K562 (cell line): ENCODE data around the gene C21orf58. TPM values are rescaled to one million over a fixed set of nuclear protein-coding genes. Genes with fewer than 3 reads are reported as not detected.

ENCODE experiments used
- polyA plus RNA-seq, 8 experiments: library from polyadenylated mRNA; depleted of rRNA in 4 of 8; stranded (reverse) in 5 of 8; unstranded in 3 of 8; fragments of >200 nt; fragmentation: Nextera tagmentation in 2 of 8; fragmentation: Illumina TruSeq in 1 of 8; extraction: Ambion mirVana in 2 of 8; extraction: Trizol in 1 of 8; gene quantifications; 2 replicates each; pipeline versions ENCODE4 v1.2.1 to v1.2.3, GENCODE V29; 2011 to 2014; ENCODE audit warnings: inconsistent platforms in 1 of 8, missing spikeins in 1 of 8
- total RNA-seq, 7 experiments: library from RNA; depleted of rRNA in 6 of 7; stranded (reverse); fragments of >200 nt in 6 of 7; fragmentation: Illumina TruSeq in 2 of 7; extraction: Trizol in 2 of 7; gene quantifications; 2 replicates each; pipeline versions ENCODE4 v1.2.1 to v1.2.3, GENCODE V29; 2011 to 2021; ENCODE audit warnings: low replicate concordance in 1 of 7
- TF ChIP-seq, protein P1 (sequence below): fragments of 200-600 bp; sonication (generic); IDR thresholded peaks from one replicate; pipeline ENCODE4 v1.6.1; 2012; ENCODE audit warnings: mild to moderate bottlenecking, low read depth, low read length, inconsistent platforms

The C21orf58 gene
- total and polyA plus RNA-seq, 9 of the 15 experiments (the other 6 are each of a cell fraction or from before 2014, with no cell fraction given), result 1.2 to 30.5 (median 12.4) TPM

DNA sequence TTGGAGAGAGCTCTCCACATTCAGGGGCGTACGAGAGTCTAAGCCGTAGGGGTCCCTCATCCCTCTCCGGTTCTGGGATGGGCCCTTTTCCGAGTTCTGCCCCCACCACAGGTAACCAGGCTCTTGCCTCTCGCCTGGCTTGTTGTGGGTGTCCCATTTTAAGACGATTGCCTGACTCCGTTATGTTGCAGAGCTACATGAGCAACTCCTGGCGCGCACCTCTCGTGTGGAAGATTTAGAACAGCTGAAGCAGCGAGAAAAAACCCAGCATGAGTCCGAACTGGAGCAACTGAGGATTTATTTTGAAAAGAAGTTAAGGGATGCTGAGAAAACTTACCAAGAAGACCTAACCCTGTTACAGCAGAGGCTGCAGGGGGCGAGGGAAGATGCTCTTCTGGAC lies 29.2 kb upstream of the C21orf58 start (continued):
- TF ChIP-seq, protein P1, sequence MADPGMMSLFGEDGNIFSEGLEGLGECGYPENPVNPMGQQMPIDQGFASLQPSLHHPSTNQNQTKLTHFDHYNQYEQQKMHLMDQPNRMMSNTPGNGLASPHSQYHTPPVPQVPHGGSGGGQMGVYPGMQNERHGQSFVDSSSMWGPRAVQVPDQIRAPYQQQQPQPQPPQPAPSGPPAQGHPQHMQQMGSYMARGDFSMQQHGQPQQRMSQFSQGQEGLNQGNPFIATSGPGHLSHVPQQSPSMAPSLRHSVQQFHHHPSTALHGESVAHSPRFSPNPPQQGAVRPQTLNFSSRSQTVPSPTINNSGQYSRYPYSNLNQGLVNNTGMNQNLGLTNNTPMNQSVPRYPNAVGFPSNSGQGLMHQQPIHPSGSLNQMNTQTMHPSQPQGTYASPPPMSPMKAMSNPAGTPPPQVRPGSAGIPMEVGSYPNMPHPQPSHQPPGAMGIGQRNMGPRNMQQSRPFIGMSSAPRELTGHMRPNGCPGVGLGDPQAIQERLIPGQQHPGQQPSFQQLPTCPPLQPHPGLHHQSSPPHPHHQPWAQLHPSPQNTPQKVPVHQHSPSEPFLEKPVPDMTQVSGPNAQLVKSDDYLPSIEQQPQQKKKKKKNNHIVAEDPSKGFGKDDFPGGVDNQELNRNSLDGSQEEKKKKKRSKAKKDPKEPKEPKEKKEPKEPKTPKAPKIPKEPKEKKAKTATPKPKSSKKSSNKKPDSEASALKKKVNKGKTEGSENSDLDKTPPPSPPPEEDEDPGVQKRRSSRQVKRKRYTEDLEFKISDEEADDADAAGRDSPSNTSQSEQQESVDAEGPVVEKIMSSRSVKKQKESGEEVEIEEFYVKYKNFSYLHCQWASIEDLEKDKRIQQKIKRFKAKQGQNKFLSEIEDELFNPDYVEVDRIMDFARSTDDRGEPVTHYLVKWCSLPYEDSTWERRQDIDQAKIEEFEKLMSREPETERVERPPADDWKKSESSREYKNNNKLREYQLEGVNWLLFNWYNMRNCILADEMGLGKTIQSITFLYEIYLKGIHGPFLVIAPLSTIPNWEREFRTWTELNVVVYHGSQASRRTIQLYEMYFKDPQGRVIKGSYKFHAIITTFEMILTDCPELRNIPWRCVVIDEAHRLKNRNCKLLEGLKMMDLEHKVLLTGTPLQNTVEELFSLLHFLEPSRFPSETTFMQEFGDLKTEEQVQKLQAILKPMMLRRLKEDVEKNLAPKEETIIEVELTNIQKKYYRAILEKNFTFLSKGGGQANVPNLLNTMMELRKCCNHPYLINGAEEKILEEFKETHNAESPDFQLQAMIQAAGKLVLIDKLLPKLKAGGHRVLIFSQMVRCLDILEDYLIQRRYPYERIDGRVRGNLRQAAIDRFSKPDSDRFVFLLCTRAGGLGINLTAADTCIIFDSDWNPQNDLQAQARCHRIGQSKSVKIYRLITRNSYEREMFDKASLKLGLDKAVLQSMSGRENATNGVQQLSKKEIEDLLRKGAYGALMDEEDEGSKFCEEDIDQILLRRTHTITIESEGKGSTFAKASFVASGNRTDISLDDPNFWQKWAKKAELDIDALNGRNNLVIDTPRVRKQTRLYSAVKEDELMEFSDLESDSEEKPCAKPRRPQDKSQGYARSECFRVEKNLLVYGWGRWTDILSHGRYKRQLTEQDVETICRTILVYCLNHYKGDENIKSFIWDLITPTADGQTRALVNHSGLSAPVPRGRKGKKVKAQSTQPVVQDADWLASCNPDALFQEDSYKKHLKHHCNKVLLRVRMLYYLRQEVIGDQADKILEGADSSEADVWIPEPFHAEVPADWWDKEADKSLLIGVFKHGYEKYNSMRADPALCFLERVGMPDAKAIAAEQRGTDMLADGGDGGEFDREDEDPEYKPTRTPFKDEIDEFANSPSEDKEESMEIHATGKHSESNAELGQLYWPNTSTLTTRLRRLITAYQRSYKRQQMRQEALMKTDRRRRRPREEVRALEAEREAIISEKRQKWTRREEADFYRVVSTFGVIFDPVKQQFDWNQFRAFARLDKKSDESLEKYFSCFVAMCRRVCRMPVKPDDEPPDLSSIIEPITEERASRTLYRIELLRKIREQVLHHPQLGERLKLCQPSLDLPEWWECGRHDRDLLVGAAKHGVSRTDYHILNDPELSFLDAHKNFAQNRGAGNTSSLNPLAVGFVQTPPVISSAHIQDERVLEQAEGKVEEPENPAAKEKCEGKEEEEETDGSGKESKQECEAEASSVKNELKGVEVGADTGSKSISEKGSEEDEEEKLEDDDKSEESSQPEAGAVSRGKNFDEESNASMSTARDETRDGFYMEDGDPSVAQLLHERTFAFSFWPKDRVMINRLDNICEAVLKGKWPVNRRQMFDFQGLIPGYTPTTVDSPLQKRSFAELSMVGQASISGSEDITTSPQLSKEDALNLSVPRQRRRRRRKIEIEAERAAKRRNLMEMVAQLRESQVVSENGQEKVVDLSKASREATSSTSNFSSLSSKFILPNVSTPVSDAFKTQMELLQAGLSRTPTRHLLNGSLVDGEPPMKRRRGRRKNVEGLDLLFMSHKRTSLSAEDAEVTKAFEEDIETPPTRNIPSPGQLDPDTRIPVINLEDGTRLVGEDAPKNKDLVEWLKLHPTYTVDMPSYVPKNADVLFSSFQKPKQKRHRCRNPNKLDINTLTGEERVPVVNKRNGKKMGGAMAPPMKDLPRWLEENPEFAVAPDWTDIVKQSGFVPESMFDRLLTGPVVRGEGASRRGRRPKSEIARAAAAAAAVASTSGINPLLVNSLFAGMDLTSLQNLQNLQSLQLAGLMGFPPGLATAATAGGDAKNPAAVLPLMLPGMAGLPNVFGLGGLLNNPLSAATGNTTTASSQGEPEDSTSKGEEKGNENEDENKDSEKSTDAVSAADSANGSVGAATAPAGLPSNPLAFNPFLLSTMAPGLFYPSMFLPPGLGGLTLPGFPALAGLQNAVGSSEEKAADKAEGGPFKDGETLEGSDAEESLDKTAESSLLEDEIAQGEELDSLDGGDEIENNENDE, result no peak
